ENCODE results near the gene CALN1. TPM values are rescaled to one million over a fixed set of nuclear protein-coding genes. Genes with fewer than 3 reads are reported as not detected.

Gene CALN1
- total and polyA plus RNA-seq, 9 donors = under 0.01 to 0.18 (median 0.13) TPM; not detected in 2

DNA sequence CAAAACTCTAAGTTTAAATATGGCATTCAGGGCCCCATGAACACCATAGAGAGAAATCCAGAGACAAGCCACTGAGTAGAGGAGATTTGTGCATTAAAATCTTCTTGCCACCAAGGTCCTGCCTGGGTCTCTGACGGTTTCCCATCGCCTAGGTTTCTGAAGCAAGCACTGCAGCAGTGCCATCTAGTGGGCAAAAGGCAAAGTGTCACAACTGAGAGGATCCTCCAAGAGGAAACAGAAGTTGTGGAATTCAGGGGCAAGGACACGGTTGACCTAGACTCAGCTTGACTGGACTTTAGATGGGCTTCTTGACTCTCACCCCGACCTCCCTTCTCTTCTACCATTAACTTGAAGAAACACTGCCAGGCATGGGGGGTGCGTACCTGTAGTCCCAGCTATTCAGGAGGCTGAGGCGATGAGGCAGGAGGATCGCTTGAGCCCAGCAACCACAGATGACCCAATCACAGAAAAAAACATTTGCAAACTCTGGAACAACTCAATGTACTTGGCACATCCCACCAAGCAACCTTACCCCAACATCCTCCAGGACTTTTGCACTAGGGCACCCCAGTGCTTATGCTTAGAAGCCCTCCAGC is 676.1 kb downstream of the CALN1 start:
- 35 to 40% (median 37%) methylated on average over 7 of the region's 7 CpGs for WGBS, 3 donors
- Histone ChIP-seq H3K9me3 (no peaks in the 10 kb centered on the region), H3K27ac (no peak overlapping the region), H3K4me3 (no peak overlapping the region), H3K36me3 (no peaks in the 10 kb centered on the region), H3K4me1 (ENCODE audit: insufficient read depth) (no peaks in the 10 kb centered on the region), H3K27me3 (no peaks in the 10 kb centered on the region)
- peak; percentile 57 to 75 (median 72) for DNase-seq
- TF ChIP-seq POLR2A (IDR thresholded peaks at IDR 0.05) = no peak
- no peak for TF ChIP-seq EP300 (IDR thresholded peaks at IDR 0.05)
- TF ChIP-seq, protein P1, sequence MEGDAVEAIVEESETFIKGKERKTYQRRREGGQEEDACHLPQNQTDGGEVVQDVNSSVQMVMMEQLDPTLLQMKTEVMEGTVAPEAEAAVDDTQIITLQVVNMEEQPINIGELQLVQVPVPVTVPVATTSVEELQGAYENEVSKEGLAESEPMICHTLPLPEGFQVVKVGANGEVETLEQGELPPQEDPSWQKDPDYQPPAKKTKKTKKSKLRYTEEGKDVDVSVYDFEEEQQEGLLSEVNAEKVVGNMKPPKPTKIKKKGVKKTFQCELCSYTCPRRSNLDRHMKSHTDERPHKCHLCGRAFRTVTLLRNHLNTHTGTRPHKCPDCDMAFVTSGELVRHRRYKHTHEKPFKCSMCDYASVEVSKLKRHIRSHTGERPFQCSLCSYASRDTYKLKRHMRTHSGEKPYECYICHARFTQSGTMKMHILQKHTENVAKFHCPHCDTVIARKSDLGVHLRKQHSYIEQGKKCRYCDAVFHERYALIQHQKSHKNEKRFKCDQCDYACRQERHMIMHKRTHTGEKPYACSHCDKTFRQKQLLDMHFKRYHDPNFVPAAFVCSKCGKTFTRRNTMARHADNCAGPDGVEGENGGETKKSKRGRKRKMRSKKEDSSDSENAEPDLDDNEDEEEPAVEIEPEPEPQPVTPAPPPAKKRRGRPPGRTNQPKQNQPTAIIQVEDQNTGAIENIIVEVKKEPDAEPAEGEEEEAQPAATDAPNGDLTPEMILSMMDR (IDR thresholded peaks at IDR 0.05) = peak; percentile 66 to 85 (median 71)
- intact Hi-C loops (cut with DNase I) = loop anchor here in 2 of 4 donors (2.0 to 10.0 kb wide), 4 partner anchors 501 to 911 kb away; no protein-coding TSS in a partner anchor

DNA sequence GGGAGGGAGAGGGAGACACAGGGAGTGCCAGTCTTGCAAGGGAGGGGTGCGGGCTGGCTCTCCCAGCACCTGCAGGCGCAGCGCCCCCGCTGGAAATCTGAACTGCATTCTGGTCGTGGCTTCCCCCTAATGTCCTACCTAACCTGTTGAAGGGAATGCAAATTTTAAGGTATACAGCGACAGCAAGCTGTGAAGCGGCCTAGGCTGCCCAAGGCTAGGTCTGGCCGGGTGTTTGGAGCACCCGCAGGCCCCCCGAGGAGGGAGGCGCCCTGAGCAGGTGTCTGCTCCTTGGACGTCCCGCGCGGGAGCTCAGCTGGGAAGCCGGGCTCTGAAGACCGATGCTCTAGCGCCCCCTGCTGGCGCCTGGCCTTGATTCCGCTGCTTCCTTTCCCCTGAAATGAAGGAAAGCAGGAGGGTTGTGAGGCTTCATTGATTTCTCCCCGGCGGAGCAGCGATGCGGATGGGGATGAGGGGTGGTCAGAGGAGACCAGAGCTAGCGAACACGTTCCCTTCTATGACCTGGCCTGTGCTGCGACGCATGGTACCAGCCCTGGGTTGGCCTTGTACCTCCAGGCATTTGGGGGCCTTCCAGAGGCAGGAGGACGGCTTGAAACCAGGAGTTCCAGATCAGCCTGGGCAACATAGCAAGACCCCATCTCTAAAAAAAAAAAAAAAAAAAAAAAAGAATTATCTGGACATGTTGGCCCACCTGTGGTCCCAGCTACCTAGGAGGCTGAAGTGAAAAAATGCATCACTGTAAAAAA is 678.8 kb downstream of the CALN1 start:
- DNase-seq = peak; percentile 85 to 93 (median 91)
- intact Hi-C loops (cut with DNase I) = loop anchor here (2.0 to 10.0 kb wide), 6 partner anchors 498 to 908 kb away; no protein-coding TSS in a partner anchor
- H3K27me3 ChIP-seq = no peaks in the 10 kb centered on the region
- 3 to 4% (median 3%) methylated on average over 29 of the region's 29 CpGs for WGBS, 3 donors
- peak overlapping the region; percentile 17 for H3K4me3 ChIP-seq
- TF ChIP-seq, protein P1 (IDR thresholded peaks at IDR 0.05) = peak; percentile 89 to 98 (median 94)
- TF ChIP-seq EP300 (IDR thresholded peaks at IDR 0.05) (no peak), POLR2A (IDR thresholded peaks at IDR 0.05) (no peak)
- H3K27ac ChIP-seq = no peak overlapping the region
- H3K36me3 ChIP-seq = no peaks in the 10 kb centered on the region
- no peaks in the 10 kb centered on the region for H3K4me1 ChIP-seq (ENCODE audit: insufficient read depth)
- H3K9me3 ChIP-seq = no peaks in the 10 kb centered on the region

DNA sequence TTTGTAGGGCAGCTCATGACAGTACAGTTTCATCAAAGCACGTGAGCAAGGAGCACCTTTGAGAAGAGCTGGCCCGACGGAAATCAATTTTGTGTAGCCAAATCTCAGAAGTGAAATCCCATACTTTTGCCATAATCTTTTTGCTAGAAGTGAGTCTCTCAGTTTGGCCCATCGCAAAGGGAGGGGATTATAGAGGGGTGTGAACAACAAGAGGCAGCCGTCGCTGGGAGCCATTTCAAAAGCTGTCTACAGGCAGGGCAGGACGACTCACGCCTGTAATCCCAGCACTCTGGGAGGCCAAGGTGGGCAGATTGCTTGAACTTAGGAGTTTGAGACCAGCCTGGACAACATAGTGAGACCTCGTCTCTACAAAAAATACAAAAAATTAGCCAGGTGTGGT is 680.4 kb downstream of the CALN1 start:
- Histone ChIP-seq H3K9me3 (no peaks in the 10 kb centered on the region), H3K27me3 (no peaks in the 10 kb centered on the region), H3K4me3 (no peak overlapping the region), H3K27ac (no peak overlapping the region), H3K4me1 (ENCODE audit: insufficient read depth) (no peaks in the 10 kb centered on the region), H3K36me3 (no peaks in the 10 kb centered on the region)
- TF ChIP-seq POLR2A (IDR thresholded peaks at IDR 0.05) (no peak), EP300 (IDR thresholded peaks at IDR 0.05) (no peak)
- TF ChIP-seq, protein P1 (IDR thresholded peaks at IDR 0.05) = no peak
- intact Hi-C loops (cut with DNase I) = loop anchor here (2.0 to 10.0 kb wide), 6 partner anchors 497 to 907 kb away; no protein-coding TSS in a partner anchor
- 92 to 93% (median 92%) methylated on average over 9 of the region's 9 CpGs for WGBS, 3 donors
- no peak for DNase-seq

Small RNAs within 50 kb of the gene (small RNA-seq; reads per million reads assigned to genes)
- gene AC005011.1 (not detected), gene RNA5SP232 (not detected)

All from ovary (tissue), 9 donors.